Type B pancreatic cell (in vitro differentiated cells): ENCODE results near the gene CDH1. TPM values are rescaled to one million over a fixed set of nuclear protein-coding genes. Genes with fewer than 3 reads are reported as not detected.
A peak's percentile ranks its signal among the peaks of the same experiment; 100 is the strongest.

Experiments
- DNase-seq: peaks from one replicate; pipeline ENCODE4 v3.0.0; 2021; ENCODE audit warnings: mixed read lengths; ENCODE audit not compliant: unreplicated experiment; ENCODE audit errors: extremely low spot score
- H3K27ac Mint-ChIP-seq: 2 replicates; pipeline ENCODE4 v1.8.0; 2021; ENCODE audit warnings: mild to moderate bottlenecking, mixed read lengths
- H3K27me3 Mint-ChIP-seq: 2 replicates; pipeline ENCODE4 v1.8.0; 2021; ENCODE audit warnings: mixed read lengths
- H3K36me3 Mint-ChIP-seq: 2 replicates; pipeline ENCODE4 v1.8.0; 2021; ENCODE audit warnings: mixed read lengths
- H3K4me1 Mint-ChIP-seq: one replicate; pipeline ENCODE4 v1.8.0; 2021; ENCODE audit warnings: mixed read lengths; ENCODE audit not compliant: unreplicated experiment
- H3K4me3 Mint-ChIP-seq: 2 replicates; pipeline ENCODE4 v1.8.0; 2021; ENCODE audit warnings: mild to moderate bottlenecking, mixed read lengths
- H3K9me3 Mint-ChIP-seq: 2 replicates; pipeline ENCODE4 v1.8.0; 2021; ENCODE audit warnings: mixed read lengths
- total RNA-seq: library from RNA; stranded (reverse); gene quantifications from 2 replicates; pipeline ENCODE4 v1.2.1, GENCODE V29; 2021; ENCODE audit warnings: low replicate concordance
- TF ChIP-seq, protein P1 (sequence below): fragments of 200-600 bp; sonication (generic); conservative IDR thresholded peaks from 2 replicates; pipeline ENCODE4 v1.5.0; 2021; ENCODE audit warnings: antibody characterized with exemption, mild to moderate bottlenecking

The CDH1 gene
- total RNA-seq, 1 donor from 2014 or later, result 190 TPM

DNA sequence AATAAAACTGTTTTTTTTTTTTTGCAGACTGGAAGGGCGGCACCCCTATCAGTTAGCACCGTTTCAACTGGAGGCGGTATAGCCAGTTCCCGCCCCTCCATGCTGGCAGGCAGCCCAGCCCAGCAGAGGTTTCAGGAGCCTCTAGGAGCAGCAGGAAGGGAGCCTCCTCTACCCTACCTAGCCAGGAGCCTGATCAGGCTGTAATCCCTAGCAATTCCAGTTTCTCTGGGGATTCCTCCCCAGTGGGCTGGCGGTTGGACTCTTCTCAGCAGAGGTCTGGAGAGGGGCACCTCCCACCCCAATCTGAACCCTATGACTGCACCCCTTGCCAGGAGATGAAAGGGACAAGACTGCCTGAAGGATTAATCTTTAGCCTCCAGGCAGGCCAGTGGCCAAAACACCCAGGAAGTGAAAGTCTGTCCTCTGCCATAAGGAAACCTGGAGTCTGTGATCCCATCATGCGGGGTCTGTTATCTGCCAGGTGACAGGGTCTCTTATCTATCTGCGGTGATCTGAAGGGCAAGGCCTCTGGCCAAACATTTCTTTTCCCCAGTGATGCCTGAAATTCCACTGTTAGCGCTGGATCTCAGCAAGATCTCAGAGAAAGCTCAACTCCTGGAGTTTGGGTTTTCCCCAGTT is 4.9 kb upstream of the CDH1 start:
- peaks cover 16% of the 10 kb centered on the region for H3K27me3 Mint-ChIP-seq
- H3K27ac Mint-ChIP-seq, result peak overlapping the region; percentile 79
- peak overlapping the region; percentile 26 for H3K4me3 Mint-ChIP-seq
- H3K4me1 Mint-ChIP-seq, result peaks cover 16% of the 10 kb centered on the region
- TF ChIP-seq, protein P1, sequence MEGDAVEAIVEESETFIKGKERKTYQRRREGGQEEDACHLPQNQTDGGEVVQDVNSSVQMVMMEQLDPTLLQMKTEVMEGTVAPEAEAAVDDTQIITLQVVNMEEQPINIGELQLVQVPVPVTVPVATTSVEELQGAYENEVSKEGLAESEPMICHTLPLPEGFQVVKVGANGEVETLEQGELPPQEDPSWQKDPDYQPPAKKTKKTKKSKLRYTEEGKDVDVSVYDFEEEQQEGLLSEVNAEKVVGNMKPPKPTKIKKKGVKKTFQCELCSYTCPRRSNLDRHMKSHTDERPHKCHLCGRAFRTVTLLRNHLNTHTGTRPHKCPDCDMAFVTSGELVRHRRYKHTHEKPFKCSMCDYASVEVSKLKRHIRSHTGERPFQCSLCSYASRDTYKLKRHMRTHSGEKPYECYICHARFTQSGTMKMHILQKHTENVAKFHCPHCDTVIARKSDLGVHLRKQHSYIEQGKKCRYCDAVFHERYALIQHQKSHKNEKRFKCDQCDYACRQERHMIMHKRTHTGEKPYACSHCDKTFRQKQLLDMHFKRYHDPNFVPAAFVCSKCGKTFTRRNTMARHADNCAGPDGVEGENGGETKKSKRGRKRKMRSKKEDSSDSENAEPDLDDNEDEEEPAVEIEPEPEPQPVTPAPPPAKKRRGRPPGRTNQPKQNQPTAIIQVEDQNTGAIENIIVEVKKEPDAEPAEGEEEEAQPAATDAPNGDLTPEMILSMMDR, result no peak
- H3K36me3 Mint-ChIP-seq, result no peaks in the 10 kb centered on the region
- no peak for DNase-seq
- H3K9me3 Mint-ChIP-seq, result no peaks in the 10 kb centered on the region

DNA sequence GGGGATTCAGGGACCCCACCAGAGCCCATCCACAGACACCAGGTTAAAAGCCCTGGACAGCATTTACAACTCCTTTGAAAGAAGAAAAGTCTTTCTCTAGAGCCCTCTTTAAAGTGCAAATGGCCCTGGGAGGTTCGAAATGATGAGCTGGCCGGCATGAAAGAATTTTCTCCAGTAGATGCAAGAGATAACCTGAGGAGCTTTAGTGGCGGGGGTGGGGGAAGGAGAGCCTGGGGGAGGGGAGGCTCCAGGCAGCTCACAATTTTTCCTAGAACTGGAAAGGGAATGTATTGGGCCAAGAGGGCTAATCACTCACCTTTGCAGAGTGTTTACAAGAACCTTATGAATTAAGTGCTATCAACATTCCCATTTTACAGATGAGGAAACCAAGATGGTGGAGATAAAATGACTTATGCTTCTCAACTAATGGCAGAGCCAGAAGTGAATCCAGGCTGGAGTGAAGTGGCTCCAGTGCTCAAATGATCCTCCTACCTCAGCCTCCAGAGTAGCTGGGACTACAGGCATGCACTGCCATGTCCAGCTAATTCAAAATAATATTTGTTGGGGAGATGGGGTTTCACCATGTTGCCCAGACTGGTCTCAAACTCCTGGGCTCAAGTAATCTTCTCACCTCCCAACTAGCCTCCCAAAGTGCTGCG is 4.2 kb upstream of the CDH1 start:
- Mint-ChIP-seq H3K4me3 (peak overlapping the region; percentile 26), H3K27ac (peak overlapping the region; percentile 79), H3K36me3 (no peaks in the 10 kb centered on the region), H3K9me3 (no peaks in the 10 kb centered on the region), H3K4me1 (peaks cover 16% of the 10 kb centered on the region), H3K27me3 (peaks cover 19% of the 10 kb centered on the region)
- no peak for DNase-seq
- TF ChIP-seq, protein P1, result no peak

DNA sequence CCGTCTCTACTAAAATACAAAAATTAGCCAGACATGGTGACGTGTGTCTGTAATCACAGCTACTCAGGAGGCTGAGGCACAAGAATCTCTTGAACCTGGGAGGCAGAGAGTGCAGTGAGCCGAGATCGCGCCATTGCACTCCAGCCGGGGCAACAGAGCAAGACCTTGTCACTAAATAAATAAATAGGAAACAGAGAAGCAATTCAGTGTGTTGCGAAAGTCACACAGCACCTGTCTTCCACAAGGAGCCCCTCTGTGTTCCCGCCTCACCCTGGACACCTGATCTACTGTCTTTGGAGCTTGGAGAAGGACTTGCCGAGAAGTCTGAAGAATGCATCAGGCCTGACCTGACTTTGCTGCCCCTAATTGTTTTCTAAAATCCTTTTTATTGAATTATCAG is 3.5 kb upstream of the CDH1 start:
- Mint-ChIP-seq H3K27me3 (peaks cover 23% of the 10 kb centered on the region), H3K4me3 (no peak overlapping the region), H3K9me3 (no peaks in the 10 kb centered on the region), H3K27ac (no peak overlapping the region), H3K4me1 (peaks cover 16% of the 10 kb centered on the region), H3K36me3 (no peaks in the 10 kb centered on the region)
- no peak for DNase-seq
- TF ChIP-seq, protein P1, result no peak

DNA sequence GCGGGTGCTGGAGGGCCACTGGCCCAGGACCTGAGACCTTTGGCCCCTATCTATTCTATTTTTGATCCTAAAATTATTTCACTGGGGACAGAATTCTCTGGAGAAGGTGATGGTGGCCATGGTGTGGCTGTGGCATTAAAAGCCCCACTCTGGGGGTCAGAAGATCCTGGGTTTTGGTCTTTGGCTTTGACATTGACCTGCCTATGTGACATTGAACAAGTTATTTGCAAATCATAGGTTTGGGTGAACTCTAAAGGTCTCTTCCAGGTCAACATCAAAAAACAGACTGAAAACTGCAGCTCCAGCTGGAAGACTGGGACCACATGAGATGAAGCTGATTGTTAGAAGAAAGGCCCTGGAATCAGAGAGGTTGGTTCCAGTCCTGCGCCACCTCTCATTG is 2.3 kb upstream of the CDH1 start:
- Mint-ChIP-seq H3K4me1 (peaks cover 15% of the 10 kb centered on the region), H3K27me3 (peaks cover 25% of the 10 kb centered on the region), H3K27ac (no peak overlapping the region), H3K36me3 (no peaks in the 10 kb centered on the region), H3K4me3 (peak overlapping the region; percentile 31), H3K9me3 (no peaks in the 10 kb centered on the region)
- TF ChIP-seq, protein P1, result no peak
- no peak for DNase-seq

DNA sequence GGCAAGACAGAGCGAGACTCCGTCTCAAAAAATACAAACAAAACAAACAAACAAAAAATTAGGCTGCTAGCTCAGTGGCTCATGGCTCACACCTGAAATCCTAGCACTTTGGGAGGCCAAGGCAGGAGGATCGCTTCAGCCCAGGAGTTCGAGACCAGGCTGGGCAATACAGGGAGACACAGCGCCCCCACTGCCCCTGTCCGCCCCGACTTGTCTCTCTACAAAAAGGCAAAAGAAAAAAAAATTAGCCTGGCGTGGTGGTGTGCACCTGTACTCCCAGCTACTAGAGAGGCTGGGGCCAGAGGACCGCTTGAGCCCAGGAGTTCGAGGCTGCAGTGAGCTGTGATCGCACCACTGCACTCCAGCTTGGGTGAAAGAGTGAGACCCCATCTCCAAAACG is 531 bp upstream of the CDH1 start:
- peaks cover 28% of the 10 kb centered on the region for H3K4me1 Mint-ChIP-seq
- peaks cover 6% of the 10 kb centered on the region for H3K36me3 Mint-ChIP-seq
- no peak for DNase-seq
- no peaks in the 10 kb centered on the region for H3K9me3 Mint-ChIP-seq
- TF ChIP-seq, protein P1, result no peak
- H3K27ac Mint-ChIP-seq, result peak overlapping the region; percentile 72
- H3K27me3 Mint-ChIP-seq, result peaks cover 28% of the 10 kb centered on the region
- H3K4me3 Mint-ChIP-seq, result peak overlapping the region; percentile 86
